T-helper 1 cell (primary cell): ENCODE measurements around the gene GRAMD1A.
"Not testable (repeated sequence)": the region's sequence is repeated elsewhere in the genome, so short reads cannot be mapped to it uniquely, and the experiment has no call there.

ENCODE experiments used
- DNase-seq, 5 donors: peaks; one replicate each; pipeline ENCODE4 v3.0.0-alpha.2; 2012 to 2020

The GRAMD1A gene

GRCh38 chr19:35038623-35039512 lies 38.7 kb downstream of the GRAMD1A start:
- DNase-seq: no peak

DNA sequence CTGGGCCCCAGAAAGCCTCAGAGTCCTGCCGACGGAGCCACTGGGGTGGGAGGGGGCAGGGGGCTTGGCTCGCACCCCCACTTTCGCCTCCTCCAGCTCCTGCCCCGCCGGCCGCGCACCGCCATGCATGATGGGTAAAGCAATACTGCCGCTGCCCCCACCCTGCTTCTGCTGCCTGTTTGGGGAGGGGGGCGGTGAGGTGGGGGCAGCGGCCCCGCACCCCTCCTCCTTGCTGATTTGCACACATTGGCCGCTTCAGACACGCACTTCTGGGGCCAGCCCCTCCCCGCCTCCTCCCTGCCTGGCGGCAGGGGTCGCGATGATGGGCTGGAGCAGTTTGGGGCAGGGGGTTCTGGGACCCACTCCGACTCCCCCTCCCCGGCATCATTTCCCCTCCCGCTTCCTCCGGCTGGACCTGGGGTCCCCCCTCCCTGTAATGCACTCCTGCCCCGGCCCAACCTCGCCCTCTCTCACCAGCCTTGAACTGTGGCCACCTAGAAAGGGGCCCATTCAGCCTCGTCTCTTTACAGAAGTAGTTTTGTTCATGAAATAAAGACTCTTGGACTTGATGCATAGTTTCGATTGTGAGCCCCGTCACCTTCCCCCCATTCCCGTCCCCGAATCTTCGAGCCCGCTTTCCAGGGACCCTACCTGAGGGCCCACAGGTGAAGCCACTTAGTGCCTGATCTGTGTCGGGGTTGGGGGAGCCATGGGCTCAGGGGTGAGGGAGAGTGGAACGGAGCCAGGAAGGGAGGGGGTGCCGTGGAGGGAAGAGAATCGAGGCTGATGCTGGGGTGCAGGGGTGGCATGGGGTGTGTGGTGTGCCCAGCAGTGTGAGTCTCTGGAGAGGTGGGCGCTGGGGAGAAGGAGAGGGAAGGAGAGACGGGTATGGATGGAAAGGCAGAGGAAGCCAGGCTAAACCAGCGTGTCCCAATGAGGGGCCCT lies 40.0 kb downstream of the GRAMD1A start:
- DNase-seq: no peak

GRCh38 chr19:35040826-35041547 lies 40.9 kb downstream of the GRAMD1A start:
- DNase-seq: no peak

- DNase-seq: no peak
Measured at GRCh38 chr19:35041548-35042055, 41.5 kb downstream of the GRAMD1A start, which contains the start of gene HPN. Gene HPN (plus strand): TSS chr19:35041721. CDS start chr19:35042507, 786 bp downstream.

- no peak for DNase-seq
Measured at GRCh38 chr19:35042056-35042730, 42.1 kb downstream of the GRAMD1A start.

GRCh38 chr19:35042954-35043604 lies 43.0 kb downstream of the GRAMD1A start:
- DNase-seq: no peak

DNA sequence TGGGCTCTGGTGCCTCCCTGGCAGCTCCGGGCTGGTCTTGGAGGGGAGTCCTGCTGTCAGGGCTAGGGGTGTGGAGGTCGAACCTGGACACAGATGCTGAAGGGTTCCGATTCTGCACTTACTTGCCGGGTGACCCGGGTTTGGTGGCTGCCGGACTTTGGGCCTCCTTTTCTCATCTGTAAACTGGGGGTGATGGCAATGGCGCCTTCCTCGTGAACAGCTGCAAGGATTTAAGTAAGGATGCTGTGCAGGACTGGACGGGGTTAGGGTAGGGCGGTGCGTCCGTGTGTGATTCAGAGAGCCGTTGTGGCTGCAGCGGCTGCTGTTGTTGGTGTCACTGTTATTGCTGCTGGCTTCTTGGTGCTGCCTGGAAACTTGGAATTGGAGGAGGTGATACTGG lies 43.8 kb downstream of the GRAMD1A start:
- DNase-seq: no peak

- peak in 4 of 5 donors; percentile 36 to 58 (median 42) for DNase-seq
Measured at GRCh38 chr19:35044317-35045117, 44.4 kb downstream of the GRAMD1A start.

- DNase-seq: peak in 2 of 5 donors; percentile 12 to 60
Measured at GRCh38 chr19:35045667-35046300, 45.7 kb downstream of the GRAMD1A start.

DNA sequence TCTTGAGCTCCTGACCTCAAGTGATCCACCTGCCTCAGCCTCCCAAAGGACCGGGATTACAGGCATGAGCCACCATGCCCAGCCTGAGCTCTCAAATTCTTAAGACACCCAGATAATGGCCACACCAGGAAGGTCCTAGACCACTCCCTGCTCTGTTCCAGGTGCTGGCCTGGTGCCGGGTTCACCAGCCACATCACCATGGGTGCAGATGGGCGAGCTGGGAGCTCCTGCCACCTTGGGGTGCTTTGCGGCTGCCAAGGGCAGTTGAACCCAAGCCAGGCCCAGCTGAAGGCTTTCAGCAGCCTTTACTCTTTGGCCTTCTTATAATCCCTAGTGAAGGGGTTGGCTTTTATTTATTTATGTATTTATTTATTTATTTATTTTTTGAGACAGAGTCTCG lies 46.3 kb downstream of the GRAMD1A start:
- no peak for DNase-seq

GRCh38 chr19:35048911-35049411 lies 48.8 kb downstream of the GRAMD1A start:
- no peak for DNase-seq

DNA sequence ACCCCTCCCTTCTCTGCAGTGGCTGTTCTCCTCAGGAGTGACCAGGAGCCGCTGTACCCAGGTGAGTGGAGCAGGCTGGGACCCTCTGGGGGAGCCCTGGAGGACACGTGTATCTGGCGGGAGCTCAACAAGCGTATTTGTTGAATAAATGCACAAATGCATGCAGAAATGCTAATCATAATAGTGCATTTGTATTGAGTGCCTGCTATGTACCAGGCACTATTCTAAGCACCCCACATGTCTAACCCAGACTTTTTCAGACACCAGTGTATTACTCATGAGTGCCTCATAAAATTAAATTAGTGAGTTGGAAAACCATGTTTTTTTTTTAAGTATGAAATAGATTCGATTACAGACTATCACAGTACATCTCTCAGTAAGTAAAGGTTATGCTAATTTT lies 49.3 kb downstream of the GRAMD1A start:
- no peak for DNase-seq

- not testable (repeated sequence) for DNase-seq
Measured at GRCh38 chr19:35050662-35051061, 50.5 kb downstream of the GRAMD1A start.

DNA sequence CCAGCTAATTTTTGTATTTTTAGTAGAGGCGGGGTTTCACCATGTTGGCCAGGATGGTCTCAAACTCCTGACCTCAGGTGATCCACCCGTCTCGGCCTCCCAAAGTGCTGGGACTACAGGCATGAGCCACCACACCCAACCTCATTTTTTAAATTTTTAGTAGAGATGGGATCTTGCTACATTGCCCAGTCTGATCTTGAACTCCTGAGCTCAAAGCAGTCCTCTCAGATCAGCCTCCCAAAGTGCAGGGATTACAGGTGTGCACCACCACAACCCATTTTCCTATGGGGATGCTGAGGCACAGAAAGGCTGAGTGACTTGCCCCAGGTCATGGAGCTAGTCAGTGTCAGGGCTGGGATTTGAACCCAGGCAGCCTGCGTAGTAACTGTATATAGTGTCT lies 51.1 kb downstream of the GRAMD1A start:
- not testable (repeated sequence) for DNase-seq

DNA sequence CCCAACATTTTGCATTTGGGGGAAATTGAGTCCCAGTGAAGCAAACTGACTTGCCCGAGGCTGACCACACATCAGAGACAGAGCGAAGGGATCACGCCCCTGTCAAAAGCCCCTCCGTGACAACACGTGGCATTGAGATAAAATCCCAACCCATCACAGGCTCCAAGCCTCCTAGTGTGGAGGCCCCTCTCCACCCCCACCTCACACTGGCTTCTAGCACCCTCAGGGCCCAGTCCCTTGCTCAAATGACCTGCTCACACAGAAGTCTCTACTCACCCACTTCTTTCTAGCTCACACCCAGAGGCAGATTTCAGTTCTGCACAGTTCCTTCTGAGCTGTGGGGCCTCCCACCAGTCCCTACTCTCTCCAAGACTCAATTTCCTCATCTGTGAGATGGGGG lies 51.7 kb downstream of the GRAMD1A start:
- no peak for DNase-seq

GRCh38 chr19:35052599-35053190 lies 52.6 kb downstream of the GRAMD1A start:
- DNase-seq: no peak

DNA sequence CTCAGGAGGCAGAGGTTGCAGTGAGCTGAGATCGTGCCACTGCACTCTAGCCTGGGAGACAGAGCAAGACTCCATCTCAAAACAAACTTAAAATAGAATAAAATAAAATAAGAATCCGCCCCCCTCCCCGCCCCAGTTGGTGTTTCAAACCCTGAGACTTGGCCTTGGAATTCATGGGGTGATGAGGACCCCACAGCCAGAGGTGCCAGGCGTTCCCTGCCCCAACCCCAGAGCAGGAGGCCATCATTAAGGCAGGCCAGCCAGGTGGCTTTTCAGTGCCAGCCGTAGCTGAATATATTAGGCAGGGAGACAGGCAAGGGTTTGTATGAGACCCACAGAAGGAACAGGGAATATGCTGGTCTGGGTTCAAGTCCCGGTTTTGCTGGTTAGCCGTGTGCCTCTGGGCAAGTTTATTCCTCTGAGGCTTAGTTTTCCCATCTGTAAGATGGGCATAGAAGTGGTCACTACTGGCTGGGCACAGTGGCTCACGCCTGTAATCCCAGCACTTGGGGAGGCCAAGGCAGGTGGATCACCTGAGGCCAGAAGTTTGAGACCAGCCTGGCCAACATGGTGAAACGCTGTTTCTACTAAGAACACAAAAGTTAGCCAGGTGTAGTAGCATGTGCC lies 53.7 kb downstream of the GRAMD1A start:
- DNase-seq: no peak

DNA sequence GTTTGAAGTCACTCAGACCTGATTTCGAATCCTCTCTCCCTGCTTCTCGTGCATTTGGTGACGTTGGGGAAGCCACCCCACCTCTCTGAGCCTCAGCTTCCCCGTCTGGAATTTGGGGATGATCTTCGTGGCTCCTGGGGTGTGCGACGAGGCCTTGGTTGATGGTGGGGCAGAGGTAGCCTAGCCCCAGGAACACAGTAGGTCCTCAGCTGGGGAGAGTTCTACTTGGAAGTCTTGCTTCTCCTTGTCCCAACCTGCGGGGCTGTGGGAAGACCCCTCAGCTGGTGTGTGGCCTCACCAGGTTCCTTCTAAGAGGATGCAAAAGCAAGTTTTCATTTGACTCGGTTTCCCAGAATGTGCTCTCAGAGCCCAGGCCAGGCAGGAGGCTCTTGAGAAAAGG lies 54.5 kb downstream of the GRAMD1A start:
- DNase-seq: no peak

- no peak for DNase-seq
Measured at GRCh38 chr19:35055715-35056179, 55.6 kb downstream of the GRAMD1A start.
